Adrenal gland (tissue), 12 donors: ENCODE results near the gene MYOM3. TPM values are rescaled to one million over a fixed set of nuclear protein-coding genes. Genes with fewer than 3 reads are reported as not detected.
"Not testable (repeated sequence)": the region's sequence is repeated elsewhere in the genome, so short reads cannot be mapped to it uniquely, and the experiment has no call there.

Source experiments
- DNase-seq, 7 donors: peaks; one replicate each; pipeline ENCODE4 v3.0.0-alpha.2; 2019 to 2020
- H3K27ac ChIP-seq, 5 donors: fragments of 200-600 bp; sonication (generic) in 4 of 5; 1 replicate in 3 of 5; 2 replicates in 2 of 5; pipeline versions ENCODE4 v1.5.1 to v1.8.0; 2016 to 2020; ENCODE audit warnings: mild to moderate bottlenecking in 1 of 5
- H3K27me3 ChIP-seq: fragments of 200-600 bp; 2 replicates; pipeline ENCODE4 v1.8.0; 2021
- H3K36me3 ChIP-seq, 2 donors: fragments of 200-600 bp; replicated peaks in 1 of 2; 1 replicate in 1 of 2; 2 replicates in 1 of 2; pipeline versions ENCODE4 v1.5.1 to v1.8.0; 2018 to 2022
- H3K4me1 ChIP-seq, 2 donors: fragments of 200-600 bp; replicated peaks in 1 of 2; 1 replicate in 1 of 2; 2 replicates in 1 of 2; pipeline versions ENCODE4 v1.5.1 to v1.8.0; 2018 to 2021
- H3K4me3 ChIP-seq, 4 donors: fragments of 200-600 bp; sonication (generic) in 3 of 4; one replicate each; pipeline ENCODE4 v1.5.1; 2016 to 2018
- H3K9me3 ChIP-seq, 3 donors: fragments of 200-600 bp; sonication (generic) in 1 of 3; replicated peaks in 1 of 3; 1 replicate in 2 of 3; 2 replicates in 1 of 3; pipeline versions ENCODE4 v1.5.1 to v1.8.0; 2016 to 2021
- CTCF ChIP-seq, 6 experiments: fragments of 450-650 bp in 4 of 6; fragments of 200-600 bp in 2 of 6; sonication (generic) in 1 of 6; IDR thresholded peaks; 1 replicate in 5 of 6; 2 replicates in 1 of 6; pipeline versions ENCODE4 v1.5.1 to v1.8.0; 2016 to 2021; ENCODE audit warnings: antibody characterized with exemption in 6 of 6, mild to moderate bottlenecking in 2 of 6, moderate library complexity in 1 of 6
- POLR2A ChIP-seq, 2 donors: fragments of 450-650 bp; IDR thresholded peaks; one replicate each; pipeline ENCODE4 v1.6.1; 2017; ENCODE audit warnings: antibody characterized with exemption in 2 of 2, mild to moderate bottlenecking in 2 of 2, moderate library complexity in 1 of 2
- WGBS, 4 donors: extraction: QIAGEN DNeasy Blood & Tissue Kit in 2 of 4; methylation state at CpG; one replicate each; pipeline versions ENCODE4 v1.1.5 to v1.1.7; 2013 to 2017; 5-methylcytosine and 5-hydroxymethylcytosine counted together
- intact Hi-C, 2 donors: fragments of 100-400 bp; cut with DNase I; formaldehyde crosslinking; loops; one replicate each; pipeline versions ENCODE4 v1.14.1 to v1.15.0; 2022 to 2023
- polyA plus RNA-seq, 3 donors: library from polyadenylated mRNA; stranded (reverse); fragments of 200-250 nt in 2 of 3; fragments of 350-450 nt in 1 of 3; fragmentation: Illumina TruSeq in 1 of 3; extraction: RNeasy Lipid Tissue Mini Kit (QIAGEN cat#74804) in 1 of 3; gene quantifications; one replicate each; pipeline ENCODE4 v1.2.3, GENCODE V29; 2013 to 2014
- total RNA-seq, 9 donors: library from RNA; depleted of rRNA in 4 of 9; stranded (reverse); fragments of >200 nt in 4 of 9; fragments of 120-200 nt in 1 of 9; fragmentation: NEBNext Ultra II Directional in 1 of 9; extraction: Animal tissue kit (Norgen Biotek cat#: 25700) in 1 of 9; gene quantifications; one replicate each; pipeline versions ENCODE4 v1.1.0 to v1.2.4, GENCODE V29; 2013 to 2023
- donor health status: healthy with polysubstance abuse.
- donor health status: Bipolar disorder and iron deficiency.
- donor health status: DM: yes; HTN: yes; CAD: no.
- donor health status: DM: no; HTN: no; CAD: no.
- donor health status: DM: no; HTN: no; CAD: no.
- donor health status: DM: yes; HTN: yes; CAD: no.

MYOM3 gene
- total and polyA plus RNA-seq, 12 donors: 0.09 to 7.0 (median 0.18) TPM

GRCh38 chr1:24018611-24019580, 93.0 kb downstream of the MYOM3 start:
- peak; percentile 97 to 100 (median 99) for DNase-seq
- no peaks in the 10 kb centered on the region for H3K9me3 ChIP-seq
- intact Hi-C loops: no loop called here
- 26 to 37% (median 34%) methylated on average over 18 to 20 of the region's 20 CpGs for WGBS, 4 donors
- H3K36me3 ChIP-seq: no peaks in the 10 kb centered on the region
- no peaks in the 10 kb centered on the region for H3K27me3 ChIP-seq
- peak overlapping the region; percentile 82 to 94 (median 92) for H3K27ac ChIP-seq
- peaks cover 28 to 44% of the 10 kb centered on the region in 2 donors for H3K4me1 ChIP-seq
- H3K4me3 ChIP-seq: peak overlapping the region in 1 of 4 donors; percentile 22
- peak in 1 of 6 experiments; percentile 12 for TF ChIP-seq CTCF (IDR thresholded peaks at IDR 0.05)
- peak in 1 of 2 donors; percentile 71 for TF ChIP-seq POLR2A (IDR thresholded peaks at IDR 0.05)

DNA sequence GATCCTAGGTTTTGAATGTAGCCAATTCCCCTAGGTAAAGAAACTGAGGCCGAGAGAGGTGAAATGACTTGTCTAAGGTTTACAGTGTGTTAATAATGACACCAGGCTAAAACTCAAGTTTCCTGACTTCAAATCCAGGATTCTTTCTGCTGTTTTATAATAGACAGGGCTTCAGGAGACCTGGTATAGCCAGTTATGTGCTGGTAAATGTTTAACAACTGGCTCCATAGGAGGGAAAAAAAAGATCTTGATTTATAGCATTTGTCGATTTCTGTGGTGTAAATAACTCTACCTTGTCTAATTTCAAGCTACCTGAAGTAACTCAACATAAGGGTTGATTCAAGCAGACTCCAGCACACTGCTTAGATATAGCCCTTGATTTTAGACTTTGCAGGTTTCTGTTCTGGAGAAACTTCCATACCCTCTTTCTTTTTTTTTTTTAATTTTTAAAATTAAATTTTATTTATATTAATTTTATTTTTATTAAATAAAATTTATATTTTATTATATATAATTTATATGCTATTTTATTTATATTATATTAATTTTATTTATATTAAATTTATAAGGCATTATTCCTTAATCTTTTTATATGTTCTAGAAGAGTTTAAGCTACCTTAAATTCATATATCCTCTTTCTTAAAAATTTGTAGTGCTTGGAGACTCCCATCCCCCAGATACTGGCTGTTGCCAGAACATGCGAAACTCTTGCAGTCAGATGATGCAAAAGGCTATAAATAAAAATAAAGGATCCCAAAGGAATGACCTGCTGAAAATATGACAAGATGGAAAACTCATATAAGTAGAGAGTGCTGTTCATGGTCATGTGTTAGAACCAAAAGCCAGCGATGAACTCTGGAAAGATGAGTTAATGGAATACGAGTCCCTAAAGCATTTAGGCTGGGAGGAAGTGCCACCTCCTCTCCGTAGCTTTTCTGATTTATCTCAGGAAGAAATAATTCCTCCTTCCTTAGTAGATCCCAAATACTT, 96.4 kb downstream of the MYOM3 start:
- Histone ChIP-seq H3K4me3 (no peak overlapping the region), H3K36me3 (no peaks in the 10 kb centered on the region), H3K27ac (peak overlapping the region in 3 of 5 donors; percentile 15 to 60 (median 36)), H3K9me3 (no peaks in the 10 kb centered on the region), H3K4me1 (peaks cover 20 to 27% of the 10 kb centered on the region in 2 donors), H3K27me3 (no peaks in the 10 kb centered on the region)
- TF ChIP-seq CTCF (IDR thresholded peaks at IDR 0.05) (no peak), POLR2A (IDR thresholded peaks at IDR 0.05) (peak in 1 of 2 donors; percentile 35)
- 40 to 60% (median 45%) methylated on average over 6 of the region's 6 CpGs for WGBS, 4 donors
- intact Hi-C loops: no loop called here
- DNase-seq: peak in 1 of 7 donors; percentile 19

GRCh38 chr1:24012878-24013277, 99.1 kb downstream of the MYOM3 start:
- intact Hi-C loops, H3K27me3 ChIP-seq, H3K27ac ChIP-seq, H3K9me3 ChIP-seq, DNase-seq, H3K36me3 ChIP-seq, H3K4me3 ChIP-seq: not testable (repeated sequence)
- WGBS, 4 donors: 90 to 97% (median 93%) methylated on average over 8 of the region's 8 CpGs
- H3K4me1 ChIP-seq: peaks cover 6 to 12% of the 10 kb centered on the region in 2 donors

- H3K9me3 ChIP-seq: no peaks in the 10 kb centered on the region
- H3K27me3 ChIP-seq: no peaks in the 10 kb centered on the region
- WGBS, 4 donors: 67 to 82% (median 81%) methylated on average over 3 of the region's 5 CpGs
- intact Hi-C loops: no loop called here
- no peak for TF ChIP-seq POLR2A (IDR thresholded peaks at IDR 0.05)
- TF ChIP-seq CTCF (IDR thresholded peaks at IDR 0.05): no peak
- DNase-seq: no peak
- no peaks in the 10 kb centered on the region for H3K36me3 ChIP-seq
- H3K4me3 ChIP-seq: no peak overlapping the region
- H3K27ac ChIP-seq: no peak overlapping the region
- peaks cover 0 to 3% of the 10 kb centered on the region in 2 donors for H3K4me1 ChIP-seq
Measured at GRCh38 chr1:24010650-24011049, 101.3 kb downstream of the MYOM3 start.
